Measurements from ENCODE around the gene TSTD1. TPM values are rescaled to one million over a fixed set of nuclear protein-coding genes. Genes with fewer than 3 reads are reported as not detected.

The TSTD1 gene
- total RNA-seq, 1 donor: 0.72 TPM

DNA sequence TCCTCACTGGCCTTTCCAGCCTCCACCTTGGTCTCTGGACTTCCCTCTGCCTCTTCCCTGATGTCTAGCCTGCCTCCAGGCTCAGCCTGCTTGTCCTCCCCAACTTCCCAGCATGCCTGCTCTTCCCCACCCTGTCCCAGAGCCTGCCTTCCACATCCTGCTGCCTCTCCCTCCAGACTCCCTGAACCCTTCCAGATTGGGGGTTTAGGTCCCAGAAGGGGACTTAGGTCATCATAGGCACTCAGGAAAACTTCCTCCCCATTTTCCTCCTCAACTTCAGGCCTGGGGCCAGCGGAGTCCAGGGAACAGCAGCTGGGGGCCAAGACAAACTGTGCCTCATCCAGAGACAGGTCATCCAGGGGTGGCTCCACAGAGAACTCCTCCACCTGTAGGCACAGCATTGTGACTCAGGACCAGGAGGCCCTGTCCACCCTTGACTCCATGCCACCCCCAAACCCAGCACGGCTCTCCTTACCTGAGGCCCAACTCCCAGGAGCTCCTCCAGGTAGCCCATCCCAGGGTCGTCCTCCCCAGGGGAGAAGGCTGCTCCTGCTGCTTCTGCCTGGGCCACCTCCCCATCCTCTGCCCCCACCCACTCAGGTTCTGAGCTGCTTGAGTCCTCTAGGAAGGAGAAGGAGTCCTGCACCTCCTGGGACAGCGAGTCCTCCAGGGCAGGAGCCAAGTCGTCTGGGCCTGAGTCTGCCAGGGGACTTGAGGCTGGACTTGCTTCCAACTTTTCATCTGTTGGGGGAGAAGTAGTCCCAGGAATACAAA, 10.4 kb upstream of the TSTD1 start:
- Histone ChIP-seq H3K36me3 (ENCODE audit: insufficient read depth, low read length) (no peaks in the 10 kb centered on the region), H3K4me2 (ENCODE audit: insufficient read depth, low read length) (no peak overlapping the region), H4K20me1 (ENCODE audit: insufficient read depth, low read length) (peaks cover 5% of the 10 kb centered on the region), H3K9me3 (ENCODE audit: low read depth, low read length) (peaks cover 7% of the 10 kb centered on the region), H3K27ac (ENCODE audit: low read depth, low read length) (no peak overlapping the region), H2AFZ (ENCODE audit: low read length) (no peak overlapping the region), H3K4me3 (ENCODE audit: insufficient read depth, low read length) (no peak overlapping the region), H3K4me1 (ENCODE audit: insufficient read depth, low read length) (peaks cover 11% of the 10 kb centered on the region), H3K27me3 (ENCODE audit: insufficient read depth, low read length) (no peaks in the 10 kb centered on the region), H3K79me2 (ENCODE audit: insufficient read depth, low read length) (peaks cover 12% of the 10 kb centered on the region)
- peak; percentile 47 for DNase-seq (ENCODE audit: insufficient read length, low spot score, missing footprints)
- TF ChIP-seq, protein P1, sequence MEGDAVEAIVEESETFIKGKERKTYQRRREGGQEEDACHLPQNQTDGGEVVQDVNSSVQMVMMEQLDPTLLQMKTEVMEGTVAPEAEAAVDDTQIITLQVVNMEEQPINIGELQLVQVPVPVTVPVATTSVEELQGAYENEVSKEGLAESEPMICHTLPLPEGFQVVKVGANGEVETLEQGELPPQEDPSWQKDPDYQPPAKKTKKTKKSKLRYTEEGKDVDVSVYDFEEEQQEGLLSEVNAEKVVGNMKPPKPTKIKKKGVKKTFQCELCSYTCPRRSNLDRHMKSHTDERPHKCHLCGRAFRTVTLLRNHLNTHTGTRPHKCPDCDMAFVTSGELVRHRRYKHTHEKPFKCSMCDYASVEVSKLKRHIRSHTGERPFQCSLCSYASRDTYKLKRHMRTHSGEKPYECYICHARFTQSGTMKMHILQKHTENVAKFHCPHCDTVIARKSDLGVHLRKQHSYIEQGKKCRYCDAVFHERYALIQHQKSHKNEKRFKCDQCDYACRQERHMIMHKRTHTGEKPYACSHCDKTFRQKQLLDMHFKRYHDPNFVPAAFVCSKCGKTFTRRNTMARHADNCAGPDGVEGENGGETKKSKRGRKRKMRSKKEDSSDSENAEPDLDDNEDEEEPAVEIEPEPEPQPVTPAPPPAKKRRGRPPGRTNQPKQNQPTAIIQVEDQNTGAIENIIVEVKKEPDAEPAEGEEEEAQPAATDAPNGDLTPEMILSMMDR (IDR thresholded peaks at IDR 0.05; ENCODE audit: extremely low read depth, low read depth, low read length): no peak

DNA sequence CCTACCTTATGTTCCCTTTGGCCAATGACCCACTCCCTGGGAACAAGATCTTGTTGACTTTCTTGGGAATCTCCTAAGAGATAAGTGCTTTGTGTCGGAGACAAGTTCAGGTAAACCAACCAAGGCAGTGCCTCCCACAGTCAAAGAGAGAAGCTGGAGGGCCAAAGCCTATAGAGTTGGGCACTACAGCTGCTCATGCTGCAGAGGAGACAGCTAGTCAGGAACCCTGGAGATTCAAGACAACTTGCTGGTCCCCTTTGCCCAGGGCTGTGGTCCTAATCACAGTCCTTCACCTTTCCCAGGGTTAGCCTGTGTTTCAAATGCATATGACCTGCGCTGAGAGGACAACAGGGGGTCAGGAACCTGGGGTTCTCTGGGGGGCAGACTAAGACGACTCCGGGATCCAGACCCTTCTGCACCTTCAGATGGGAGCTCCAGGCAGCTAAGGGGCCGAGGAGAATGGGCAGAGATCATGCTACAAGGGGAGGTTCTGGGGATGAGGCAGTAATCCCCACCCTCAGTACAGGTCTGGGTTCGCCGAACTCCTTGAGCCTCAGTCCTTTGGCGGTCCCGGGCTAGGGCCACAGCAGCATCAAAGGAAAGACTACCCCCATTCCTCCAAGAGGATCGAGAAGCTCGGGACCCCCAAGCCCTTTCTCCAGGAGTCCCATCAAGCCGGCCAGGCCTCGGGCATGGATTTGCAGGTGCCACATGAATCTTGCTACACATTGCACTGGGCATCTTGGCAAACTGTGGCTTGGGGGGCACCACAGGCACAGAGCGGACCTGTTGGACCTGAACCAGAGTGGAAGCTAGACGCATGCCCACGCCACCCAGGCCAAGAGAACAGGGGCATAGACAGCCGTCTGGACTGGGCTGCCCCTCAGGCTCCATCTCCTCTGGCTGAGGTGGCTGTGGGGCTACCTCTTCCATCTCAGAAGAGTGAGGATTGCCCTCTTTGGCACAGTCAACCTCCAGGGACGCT, 9.0 kb upstream of the TSTD1 start:
- Histone ChIP-seq H3K4me1 (ENCODE audit: insufficient read depth, low read length) (peaks cover 12% of the 10 kb centered on the region), H3K79me2 (ENCODE audit: insufficient read depth, low read length) (peaks cover 24% of the 10 kb centered on the region), H3K4me3 (ENCODE audit: insufficient read depth, low read length) (no peak overlapping the region), H3K36me3 (ENCODE audit: insufficient read depth, low read length) (peaks cover 6% of the 10 kb centered on the region), H3K27ac (ENCODE audit: low read depth, low read length) (no peak overlapping the region), H4K20me1 (ENCODE audit: insufficient read depth, low read length) (peaks cover 5% of the 10 kb centered on the region), H2AFZ (ENCODE audit: low read length) (no peak overlapping the region), H3K9me3 (ENCODE audit: low read depth, low read length) (peaks cover 7% of the 10 kb centered on the region), H3K27me3 (ENCODE audit: insufficient read depth, low read length) (no peaks in the 10 kb centered on the region), H3K4me2 (ENCODE audit: insufficient read depth, low read length) (no peak overlapping the region)
- TF ChIP-seq, protein P1 (IDR thresholded peaks at IDR 0.05; ENCODE audit: extremely low read depth, low read depth, low read length): no peak
- peak; percentile 32 for DNase-seq (ENCODE audit: insufficient read length, low spot score, missing footprints)

DNA sequence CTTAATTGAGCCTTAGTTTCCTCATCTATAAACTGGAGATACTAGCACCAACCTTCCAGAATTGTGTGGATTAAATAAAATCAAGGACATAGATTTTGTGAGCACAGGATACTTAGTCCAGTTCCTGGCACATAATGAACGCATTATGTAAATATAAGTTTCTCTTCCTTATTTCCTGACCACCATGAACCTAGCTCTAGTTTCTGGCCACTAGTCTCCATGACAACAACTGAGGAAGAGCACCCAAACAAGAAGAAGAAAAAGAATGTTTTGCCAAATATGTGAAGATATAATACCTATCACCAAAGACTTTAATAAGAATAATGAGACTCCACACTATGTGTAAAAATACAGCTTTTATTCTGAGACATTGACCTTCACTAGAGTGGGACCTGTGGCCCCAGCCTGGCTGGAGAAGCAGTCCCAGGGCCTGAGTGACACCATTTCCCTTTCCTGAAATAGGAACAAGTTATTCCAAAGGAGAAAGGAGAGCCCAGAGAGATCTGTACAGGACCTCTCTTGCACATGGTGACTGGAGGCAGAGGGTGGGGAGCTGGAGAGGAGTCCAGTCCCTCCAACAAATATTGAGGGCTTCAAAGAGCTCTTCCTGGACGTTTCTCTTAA, 8.0 kb upstream of the TSTD1 start:
- Histone ChIP-seq H3K4me3 (ENCODE audit: insufficient read depth, low read length) (peak overlapping the region; percentile 90), H3K4me2 (ENCODE audit: insufficient read depth, low read length) (peak overlapping the region; percentile 100), H4K20me1 (ENCODE audit: insufficient read depth, low read length) (peaks cover 5% of the 10 kb centered on the region), H3K9me3 (ENCODE audit: low read depth, low read length) (peaks cover 7% of the 10 kb centered on the region), H3K4me1 (ENCODE audit: insufficient read depth, low read length) (peaks cover 12% of the 10 kb centered on the region), H2AFZ (ENCODE audit: low read length) (peak overlapping the region; percentile 99), H3K79me2 (ENCODE audit: insufficient read depth, low read length) (peaks cover 28% of the 10 kb centered on the region), H3K27me3 (ENCODE audit: insufficient read depth, low read length) (no peaks in the 10 kb centered on the region), H3K36me3 (ENCODE audit: insufficient read depth, low read length) (peaks cover 16% of the 10 kb centered on the region), H3K27ac (ENCODE audit: low read depth, low read length) (peak overlapping the region; percentile 98)
- peak; percentile 27 for DNase-seq (ENCODE audit: insufficient read length, low spot score, missing footprints)
- TF ChIP-seq, protein P1 (IDR thresholded peaks at IDR 0.05; ENCODE audit: extremely low read depth, low read depth, low read length): no peak

Measured in osteoblast (primary cell).